Type B pancreatic cell (in vitro differentiated cells): Measurements from ENCODE around the gene GNA12. TPM values are rescaled to one million over a fixed set of nuclear protein-coding genes. Genes with fewer than 3 reads are reported as not detected.

Source experiments
- DNase-seq: peaks from one replicate; pipeline ENCODE4 v3.0.0; 2021; ENCODE audit warnings: mixed read lengths; ENCODE audit not compliant: unreplicated experiment; ENCODE audit errors: extremely low spot score
- H3K27ac Mint-ChIP-seq: 2 replicates; pipeline ENCODE4 v1.8.0; 2021; ENCODE audit warnings: mild to moderate bottlenecking, mixed read lengths
- H3K27me3 Mint-ChIP-seq: 2 replicates; pipeline ENCODE4 v1.8.0; 2021; ENCODE audit warnings: mixed read lengths
- H3K36me3 Mint-ChIP-seq: 2 replicates; pipeline ENCODE4 v1.8.0; 2021; ENCODE audit warnings: mixed read lengths
- H3K4me1 Mint-ChIP-seq: one replicate; pipeline ENCODE4 v1.8.0; 2021; ENCODE audit warnings: mixed read lengths; ENCODE audit not compliant: unreplicated experiment
- H3K4me3 Mint-ChIP-seq: 2 replicates; pipeline ENCODE4 v1.8.0; 2021; ENCODE audit warnings: mild to moderate bottlenecking, mixed read lengths
- H3K9me3 Mint-ChIP-seq: 2 replicates; pipeline ENCODE4 v1.8.0; 2021; ENCODE audit warnings: mixed read lengths
- CTCF ChIP-seq: fragments of 200-600 bp; sonication (generic); conservative IDR thresholded peaks from 2 replicates; pipeline ENCODE4 v1.5.0; 2021; ENCODE audit warnings: antibody characterized with exemption, mild to moderate bottlenecking
- total RNA-seq: library from RNA; stranded (reverse); gene quantifications from 2 replicates; pipeline ENCODE4 v1.2.1, GENCODE V29; 2021; ENCODE audit warnings: low replicate concordance

Gene GNA12
- total RNA-seq, 1 donor from 2014 or later, result 46.2 TPM

- Mint-ChIP-seq H3K27ac (peak overlapping the region; percentile 41), H3K4me3 (no peak overlapping the region), H3K36me3 (peaks cover 12% of the 10 kb centered on the region), H3K27me3 (no peaks in the 10 kb centered on the region), H3K4me1 (peaks cover 27% of the 10 kb centered on the region), H3K9me3 (no peaks in the 10 kb centered on the region)
- no peak for TF ChIP-seq CTCF
- no peak for DNase-seq
These were observed 133.1 kb downstream of the GNA12 start for GRCh38 chr7:2710901-2711551.

- Mint-ChIP-seq H3K27ac (no peak overlapping the region), H3K4me1 (peaks cover 20% of the 10 kb centered on the region), H3K27me3 (no peaks in the 10 kb centered on the region), H3K9me3 (no peaks in the 10 kb centered on the region), H3K4me3 (no peak overlapping the region), H3K36me3 (peaks cover 9% of the 10 kb centered on the region)
- no peak for TF ChIP-seq CTCF
- no peak for DNase-seq
These were observed 133.8 kb downstream of the GNA12 start for GRCh38 chr7:2710286-2710655.

GRCh38 chr7:2709553-2710285 lies 134.4 kb downstream of the GNA12 start:
- no peak for DNase-seq
- TF ChIP-seq CTCF, result peak; percentile 95
- Mint-ChIP-seq H3K4me1 (peaks cover 18% of the 10 kb centered on the region), H3K9me3 (no peaks in the 10 kb centered on the region), H3K27ac (no peak overlapping the region), H3K4me3 (no peak overlapping the region), H3K27me3 (no peaks in the 10 kb centered on the region), H3K36me3 (peaks cover 5% of the 10 kb centered on the region)

- no peak for DNase-seq
- Mint-ChIP-seq H3K36me3 (no peaks in the 10 kb centered on the region), H3K4me3 (no peak overlapping the region), H3K27ac (no peak overlapping the region), H3K9me3 (no peaks in the 10 kb centered on the region), H3K27me3 (no peaks in the 10 kb centered on the region), H3K4me1 (peaks cover 10% of the 10 kb centered on the region)
- no peak for TF ChIP-seq CTCF
These were observed 135.4 kb downstream of the GNA12 start for GRCh38 chr7:2708547-2709310.

- peaks cover 6% of the 10 kb centered on the region for H3K4me1 Mint-ChIP-seq
- H3K27ac Mint-ChIP-seq, result no peak overlapping the region
- H3K36me3 Mint-ChIP-seq, result no peaks in the 10 kb centered on the region
- no peaks in the 10 kb centered on the region for H3K9me3 Mint-ChIP-seq
- DNase-seq, result no peak
- no peak for TF ChIP-seq CTCF
- no peaks in the 10 kb centered on the region for H3K27me3 Mint-ChIP-seq
- no peak overlapping the region for H3K4me3 Mint-ChIP-seq
These were observed 136.1 kb downstream of the GNA12 start for GRCh38 chr7:2708041-2708440.
